ENCODE results near the gene CDH22. TPM values are rescaled to one million over a fixed set of nuclear protein-coding genes. Genes with fewer than 3 reads are reported as not detected.

Gene CDH22
- total and polyA plus RNA-seq, 5 experiments from 2014 or later, result not detected

- POLR2A ChIA-PET, result no interaction called here
- DNase-seq, result no peak
- peaks cover 0 to 9% (median 0%) of the 10 kb centered on the region in 9 donors for H3K9me3 Mint-ChIP-seq
- no peak overlapping the region for H3K27ac Mint-ChIP-seq
- no peaks in the 10 kb centered on the region for H3K36me3 Mint-ChIP-seq
- H3K4me3 Mint-ChIP-seq, result no peak overlapping the region
- peaks cover 12 to 70% (median 51%) of the 10 kb centered on the region in 5 donors for H3K27me3 Mint-ChIP-seq
- no peak for ATAC-seq
- H3K4me1 Mint-ChIP-seq, result no peaks in the 10 kb centered on the region
Measured at GRCh38 chr20:46264391-46265266, 43.7 kb downstream of the CDH22 start.

GRCh38 chr20:46261456-46262253 is 46.6 kb downstream of the CDH22 start:
- H3K4me1 Mint-ChIP-seq, result no peaks in the 10 kb centered on the region
- H3K27ac Mint-ChIP-seq, result peak overlapping the region in 1 of 10 donors; percentile 69
- no peaks in the 10 kb centered on the region for H3K36me3 Mint-ChIP-seq
- ATAC-seq, result no peak
- POLR2A ChIA-PET, result no interaction called here
- H3K27me3 Mint-ChIP-seq, result peaks cover 18 to 55% (median 42%) of the 10 kb centered on the region in 5 donors
- DNase-seq, result no peak
- H3K4me3 Mint-ChIP-seq, result no peak overlapping the region
- peaks cover 0 to 9% (median 0%) of the 10 kb centered on the region in 9 donors for H3K9me3 Mint-ChIP-seq

- no peaks in the 10 kb centered on the region for H3K36me3 Mint-ChIP-seq
- DNase-seq (no peak), ATAC-seq (no peak)
- H3K9me3 Mint-ChIP-seq, result peaks cover 0 to 8% (median 0%) of the 10 kb centered on the region in 9 donors
- POLR2A ChIA-PET, result no interaction called here
- no peak overlapping the region for H3K27ac Mint-ChIP-seq
- no peak overlapping the region for H3K4me3 Mint-ChIP-seq
- H3K4me1 Mint-ChIP-seq, result no peaks in the 10 kb centered on the region
- peaks cover 18 to 49% (median 36%) of the 10 kb centered on the region in 5 donors for H3K27me3 Mint-ChIP-seq
Measured at GRCh38 chr20:46260936-46261454, 47.3 kb downstream of the CDH22 start.

GRCh38 chr20:46260480-46260879 is 47.8 kb downstream of the CDH22 start:
- Mint-ChIP-seq H3K4me3 (no peak overlapping the region), H3K27ac (no peak overlapping the region), H3K36me3 (no peaks in the 10 kb centered on the region), H3K27me3 (peaks cover 17 to 44% (median 31%) of the 10 kb centered on the region in 5 donors), H3K9me3 (peaks cover 0 to 2% (median 0%) of the 10 kb centered on the region in 9 donors), H3K4me1 (no peaks in the 10 kb centered on the region)
- ATAC-seq (no peak), DNase-seq (no peak)
- POLR2A ChIA-PET, result no interaction called here

- Mint-ChIP-seq H3K9me3 (no peaks in the 10 kb centered on the region), H3K27me3 (peaks cover 20 to 41% (median 30%) of the 10 kb centered on the region in 5 donors), H3K27ac (no peak overlapping the region), H3K4me1 (no peaks in the 10 kb centered on the region), H3K36me3 (no peaks in the 10 kb centered on the region), H3K4me3 (no peak overlapping the region)
- POLR2A ChIA-PET, result no interaction called here
- DNase-seq, result no peak
- no peak for ATAC-seq
Measured at GRCh38 chr20:46259260-46259859, 48.9 kb downstream of the CDH22 start.

- no peaks in the 10 kb centered on the region for H3K4me1 Mint-ChIP-seq
- no peaks in the 10 kb centered on the region for H3K9me3 Mint-ChIP-seq
- H3K27me3 Mint-ChIP-seq, result peaks cover 20 to 41% (median 28%) of the 10 kb centered on the region in 5 donors
- H3K36me3 Mint-ChIP-seq, result no peaks in the 10 kb centered on the region
- POLR2A ChIA-PET, result no interaction called here
- H3K4me3 Mint-ChIP-seq, result no peak overlapping the region
- no peak overlapping the region for H3K27ac Mint-ChIP-seq
- no peak for ATAC-seq
- DNase-seq, result no peak
Measured at GRCh38 chr20:46257887-46258286, 50.4 kb downstream of the CDH22 start.

- POLR2A ChIA-PET, result no interaction called here
- ATAC-seq, result no peak
- Mint-ChIP-seq H3K27me3 (peaks cover 28 to 44% (median 35%) of the 10 kb centered on the region in 5 donors), H3K27ac (no peak overlapping the region), H3K9me3 (no peaks in the 10 kb centered on the region), H3K36me3 (no peaks in the 10 kb centered on the region), H3K4me3 (no peak overlapping the region), H3K4me1 (peaks cover 0 to 2% (median 0%) of the 10 kb centered on the region in 4 donors)
- DNase-seq, result no peak
Measured at GRCh38 chr20:46256293-46256692, 52.0 kb downstream of the CDH22 start.

- POLR2A ChIA-PET, result no interaction called here
- Mint-ChIP-seq H3K4me1 (peaks cover 0 to 2% (median 0%) of the 10 kb centered on the region in 4 donors), H3K27me3 (peaks cover 30 to 48% (median 36%) of the 10 kb centered on the region in 5 donors), H3K9me3 (no peaks in the 10 kb centered on the region), H3K36me3 (no peaks in the 10 kb centered on the region), H3K27ac (no peak overlapping the region), H3K4me3 (no peak overlapping the region)
- ATAC-seq, result no peak
- DNase-seq, result peak in 1 of 10 donors; percentile 9
Measured at GRCh38 chr20:46255440-46256104, 52.7 kb downstream of the CDH22 start.

GRCh38 chr20:46253391-46253790 is 54.9 kb downstream of the CDH22 start:
- Mint-ChIP-seq H3K4me3 (no peak overlapping the region), H3K4me1 (peaks cover 0 to 6% (median 3%) of the 10 kb centered on the region in 4 donors), H3K9me3 (no peaks in the 10 kb centered on the region), H3K36me3 (no peaks in the 10 kb centered on the region), H3K27me3 (peaks cover 29 to 62% (median 51%) of the 10 kb centered on the region in 5 donors), H3K27ac (no peak overlapping the region)
- ATAC-seq, result no peak
- DNase-seq, result no peak
- POLR2A ChIA-PET, result no interaction called here

GRCh38 chr20:46252352-46253091 is 55.8 kb downstream of the CDH22 start:
- no peak overlapping the region for H3K4me3 Mint-ChIP-seq
- POLR2A ChIA-PET, result no interaction called here
- H3K36me3 Mint-ChIP-seq, result no peaks in the 10 kb centered on the region
- H3K4me1 Mint-ChIP-seq, result peaks cover 0 to 6% (median 3%) of the 10 kb centered on the region in 4 donors
- no peaks in the 10 kb centered on the region for H3K9me3 Mint-ChIP-seq
- H3K27me3 Mint-ChIP-seq, result peaks cover 34 to 70% (median 58%) of the 10 kb centered on the region in 5 donors
- ATAC-seq, result no peak
- no peak for DNase-seq
- no peak overlapping the region for H3K27ac Mint-ChIP-seq

GRCh38 chr20:46251211-46251673 is 57.1 kb downstream of the CDH22 start:
- POLR2A ChIA-PET, result no interaction called here
- ATAC-seq (no peak), DNase-seq (no peak)
- peaks cover 5 to 13% (median 7%) of the 10 kb centered on the region in 4 donors for H3K4me1 Mint-ChIP-seq
- H3K27ac Mint-ChIP-seq, result no peak overlapping the region
- peaks cover 35 to 83% (median 68%) of the 10 kb centered on the region in 5 donors for H3K27me3 Mint-ChIP-seq
- H3K36me3 Mint-ChIP-seq, result no peaks in the 10 kb centered on the region
- H3K9me3 Mint-ChIP-seq, result no peaks in the 10 kb centered on the region
- H3K4me3 Mint-ChIP-seq, result no peak overlapping the region
